Activated CD4-positive, alpha-beta T cell treated with anti-CD3 and anti-CD28 coated beads, Interleukin-10, Interleukin-2, amounts not matched to agents 100 ng/mL and 50 ng/mL, durations not matched to agents 16 hours and 8 hours (primary cell): ENCODE results near the gene BHLHA15.

Source experiments
- DNase-seq: peaks from one replicate; pipeline ENCODE4 v3.0.0-alpha.2; 2020

The BHLHA15 gene

GRCh38 chr7:98211221-98211675 lies at the start of gene BHLHA15:
BHLHA15 (plus strand) TSS chr7:98211439; CDS start chr7:98212310, 871 bp downstream.
- peak; percentile 16 for DNase-seq

- DNase-seq: no peak
Observed at GRCh38 chr7:98162758-98163157, 48.5 kb upstream of the BHLHA15 start.

GRCh38 chr7:98163269-98163668 lies 48.0 kb upstream of the BHLHA15 start:
- no peak for DNase-seq

GRCh38 chr7:98163704-98164494 lies 47.3 kb upstream of the BHLHA15 start:
- DNase-seq: no peak

- peak; percentile 37 for DNase-seq
Observed at GRCh38 chr7:98165827-98166667, 45.2 kb upstream of the BHLHA15 start.

- no peak for DNase-seq
Observed at GRCh38 chr7:98166668-98166970, 44.6 kb upstream of the BHLHA15 start.

GRCh38 chr7:98167653-98168052 lies 43.6 kb upstream of the BHLHA15 start:
- DNase-seq: no peak

- DNase-seq: peak; percentile 71
Observed at GRCh38 chr7:98168181-98168903, 42.9 kb upstream of the BHLHA15 start.

- no peak for DNase-seq
Observed at GRCh38 chr7:98168904-98169621, 42.2 kb upstream of the BHLHA15 start.

- no peak for DNase-seq
Observed at GRCh38 chr7:98170966-98171365, 40.3 kb upstream of the BHLHA15 start.

- DNase-seq: no peak
Observed at GRCh38 chr7:98171449-98171848, 39.8 kb upstream of the BHLHA15 start.

- no peak for DNase-seq
Observed at GRCh38 chr7:98174334-98175259, 36.6 kb upstream of the BHLHA15 start.

GRCh38 chr7:98175260-98175940 lies 35.8 kb upstream of the BHLHA15 start:
- DNase-seq: no peak

- DNase-seq: no peak
Observed at GRCh38 chr7:98177553-98177952, 33.7 kb upstream of the BHLHA15 start.

- DNase-seq: no peak
Observed at GRCh38 chr7:98178321-98178720, 32.9 kb upstream of the BHLHA15 start.

- DNase-seq: no peak
Observed at GRCh38 chr7:98178762-98179490, 32.3 kb upstream of the BHLHA15 start.

GRCh38 chr7:98180751-98181150 lies 30.5 kb upstream of the BHLHA15 start:
- DNase-seq: no peak

- no peak for DNase-seq
Observed at GRCh38 chr7:98185101-98185500, 26.1 kb upstream of the BHLHA15 start.

- no peak for DNase-seq
Observed at GRCh38 chr7:98186452-98187137, 24.6 kb upstream of the BHLHA15 start.

GRCh38 chr7:98187138-98187502 lies 24.1 kb upstream of the BHLHA15 start:
- no peak for DNase-seq
